KMS-11 (cell line): ENCODE results near the gene LRP2BP.

Experiments
- H2AFZ ChIP-seq: fragments of 200-600 bp; sonication (generic); 2 replicates; pipeline ENCODE4 v1.6.1; 2016; ENCODE audit warnings: antibody characterized with exemption, mixed run types, low read depth
- H3K27ac ChIP-seq: fragments of 200-600 bp; sonication (generic); 2 replicates; pipeline ENCODE4 v1.6.1; 2016; ENCODE audit warnings: mild to moderate bottlenecking, mixed run types
- H3K27me3 ChIP-seq: fragments of 200-600 bp; sonication (generic); 2 replicates; pipeline ENCODE4 v1.6.1; 2017; ENCODE audit warnings: mild to moderate bottlenecking, low read depth, mixed run types, moderate library complexity; ENCODE audit not compliant: insufficient read depth
- H3K36me3 ChIP-seq: fragments of 200-600 bp; sonication (generic); 2 replicates; pipeline ENCODE4 v1.6.1; 2017; ENCODE audit warnings: mild to moderate bottlenecking, mixed run types; ENCODE audit not compliant: insufficient read depth
- H3K4me1 ChIP-seq: fragments of 200-600 bp; sonication (generic); 2 replicates; pipeline ENCODE4 v1.6.1; 2016; ENCODE audit warnings: mild to moderate bottlenecking, low read depth, mixed run types; ENCODE audit not compliant: poor library complexity, severe bottlenecking
- H3K4me2 ChIP-seq: fragments of 200-600 bp; sonication (generic); 2 replicates; pipeline ENCODE4 v1.7.0; 2016; ENCODE audit warnings: mild to moderate bottlenecking, mixed run types
- H3K4me3 ChIP-seq: fragments of 200-600 bp; sonication (generic); IDR thresholded peaks from 2 replicates; pipeline ENCODE4 v1.6.1; 2017; ENCODE audit warnings: low read depth, low read length, mixed read lengths; ENCODE audit not compliant: insufficient read depth
- H3K79me2 ChIP-seq: fragments of 200-600 bp; sonication (generic); 2 replicates; pipeline ENCODE4 v1.6.1; 2016; ENCODE audit warnings: low read depth, mixed run types; ENCODE audit not compliant: insufficient read depth
- H3K9ac ChIP-seq: fragments of 200-600 bp; sonication (generic); 2 replicates; pipeline ENCODE4 v1.6.1; 2016; ENCODE audit warnings: mild to moderate bottlenecking, mixed run types
- H4K20me1 ChIP-seq: fragments of 200-600 bp; sonication (generic); 2 replicates; pipeline ENCODE4 v1.6.1; 2016; ENCODE audit warnings: mild to moderate bottlenecking, mixed run types; ENCODE audit not compliant: insufficient read depth
- CTCF ChIP-seq: fragments of 200-600 bp; sonication (generic); conservative IDR thresholded peaks from 2 replicates; pipeline ENCODE4 v1.6.1; 2017; ENCODE audit warnings: low read depth, mild to moderate bottlenecking, antibody characterized with exemption, low read length, moderate library complexity, mixed read lengths

The LRP2BP gene

GRCh38 chr4:185357211-185357610 is 38.5 kb downstream of the LRP2BP start:
- Histone ChIP-seq H3K4me1 (peaks cover 98% of the 10 kb centered on the region), H3K4me2 (peak overlapping the region; percentile 75), H3K36me3 (no peaks in the 10 kb centered on the region), H3K27ac (peak overlapping the region; percentile 84), H3K4me3 (no peak overlapping the region), H2AFZ (peak overlapping the region; percentile 19; the same call in 1 of the 2 replicates), H3K79me2 (no peaks in the 10 kb centered on the region), H4K20me1 (no peaks in the 10 kb centered on the region), H3K9ac (peak overlapping the region; percentile 49; the same call in 1 of the 2 replicates), H3K27me3 (no peaks in the 10 kb centered on the region)
- TF ChIP-seq CTCF: no peak

- Histone ChIP-seq H3K27ac (peak overlapping the region; percentile 41), H3K4me2 (peak overlapping the region; percentile 37), H2AFZ (no peak overlapping the region), H3K9ac (no peak overlapping the region), H4K20me1 (no peaks in the 10 kb centered on the region), H3K36me3 (no peaks in the 10 kb centered on the region), H3K4me1 (peaks cover 58% of the 10 kb centered on the region), H3K4me3 (no peak overlapping the region), H3K79me2 (no peaks in the 10 kb centered on the region), H3K27me3 (no peaks in the 10 kb centered on the region)
- no peak for TF ChIP-seq CTCF
These were observed 43.0 kb downstream of the LRP2BP start for GRCh38 chr4:185352741-185353140.

- Histone ChIP-seq H3K79me2 (no peaks in the 10 kb centered on the region), H3K27ac (peak overlapping the region; percentile 41), H3K4me1 (peaks cover 53% of the 10 kb centered on the region), H2AFZ (no peak overlapping the region), H3K9ac (no peak overlapping the region), H3K27me3 (no peaks in the 10 kb centered on the region), H4K20me1 (no peaks in the 10 kb centered on the region), H3K4me2 (peak overlapping the region; percentile 37; the same call in 1 of the 2 replicates), H3K36me3 (no peaks in the 10 kb centered on the region), H3K4me3 (no peak overlapping the region)
- no peak for TF ChIP-seq CTCF
These were observed 43.5 kb downstream of the LRP2BP start for GRCh38 chr4:185352202-185352601.

DNA sequence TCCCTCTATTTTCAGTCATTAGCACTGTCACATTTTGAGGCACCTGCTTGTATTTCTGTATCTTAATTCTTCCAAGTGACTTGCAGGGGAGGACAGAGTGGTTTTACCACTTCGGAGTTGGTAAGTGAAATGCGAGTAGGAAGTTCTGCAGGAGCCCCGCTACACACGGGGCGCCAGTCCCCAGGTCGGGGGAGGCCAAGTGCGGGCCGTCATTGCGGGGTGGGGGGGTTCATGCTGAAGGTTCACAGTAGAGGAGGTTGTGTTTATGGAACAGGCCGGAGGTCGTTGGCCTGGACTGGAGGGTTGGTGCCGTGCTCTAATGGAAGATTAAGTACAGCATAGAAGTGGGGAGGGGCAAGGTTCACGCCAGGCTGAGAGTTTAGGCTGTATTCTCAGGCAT is 44.0 kb downstream of the LRP2BP start:
- Histone ChIP-seq H3K36me3 (no peaks in the 10 kb centered on the region), H3K9ac (no peak overlapping the region), H3K4me1 (peaks cover 48% of the 10 kb centered on the region), H4K20me1 (no peaks in the 10 kb centered on the region), H3K4me2 (no peak overlapping the region), H3K4me3 (no peak overlapping the region), H2AFZ (no peak overlapping the region), H3K27ac (no peak overlapping the region), H3K79me2 (no peaks in the 10 kb centered on the region), H3K27me3 (no peaks in the 10 kb centered on the region)
- no peak for TF ChIP-seq CTCF
